SK-N-SH (cell line): ENCODE results near the gene STK25.

Experiments
- FOSL2 ChIP-seq: IDR thresholded peaks from 2 replicates; pipeline ENCODE4 v1.4.0; 2012; ENCODE audit warnings: low read depth, mild to moderate bottlenecking, moderate library complexity, borderline replicate concordance
- FOXM1 ChIP-seq: IDR thresholded peaks from 2 replicates; pipeline ENCODE4 v1.4.0; 2012; ENCODE audit warnings: low read depth, mild to moderate bottlenecking
- GATA2 ChIP-seq: sonication (generic); formaldehyde crosslinking; IDR thresholded peaks from 2 replicates; pipeline ENCODE4 v1.5.0; 2020; ENCODE audit warnings: mild to moderate bottlenecking, missing genetic modification reagents
- MXI1 ChIP-seq: IDR thresholded peaks from 2 replicates; pipeline ENCODE4 v1.6.1; 2012; ENCODE audit warnings: mild to moderate bottlenecking, low read depth, low read length, improper control_type of control experiment
- NFIC ChIP-seq: IDR thresholded peaks from 2 replicates; pipeline ENCODE4 v1.4.0; 2012; ENCODE audit warnings: borderline replicate concordance
- NRF1 ChIP-seq: IDR thresholded peaks from 2 replicates; pipeline ENCODE4 v1.6.1; 2012; ENCODE audit warnings: low read depth, mild to moderate bottlenecking, low read length
- POLR2AphosphoS5 ChIP-seq: IDR thresholded peaks from 2 replicates; pipeline ENCODE4 v1.6.1; 2012; ENCODE audit warnings: low read depth, low read length
- RAD21 ChIP-seq: IDR thresholded peaks from 2 replicates; pipeline ENCODE4 v1.6.1; 2012; ENCODE audit warnings: mild to moderate bottlenecking, low read length
- REST ChIP-seq: IDR thresholded peaks from 2 replicates; pipeline ENCODE4 v1.6.1; 2012; ENCODE audit warnings: mild to moderate bottlenecking, low read depth, low read length, moderate library complexity
- SIN3A ChIP-seq: IDR thresholded peaks from 2 replicates; pipeline ENCODE4 v1.6.1; 2012; ENCODE audit warnings: low read depth, mild to moderate bottlenecking, low read length, moderate library complexity, borderline replicate concordance
- YY1 ChIP-seq: IDR thresholded peaks from 2 replicates; pipeline ENCODE4 v1.4.0; 2012; ENCODE audit warnings: low read depth, mild to moderate bottlenecking
- TF ChIP-seq, protein P1 (sequence below): fragments of 200-600 bp; sonication (generic); IDR thresholded peaks from 2 replicates; pipeline ENCODE4 v1.6.1; 2017; ENCODE audit warnings: antibody characterized with exemption, mild to moderate bottlenecking, moderate library complexity
- TF ChIP-seq, protein P2 (sequence below): fragments of 150-350 bp; IDR thresholded peaks from 2 replicates; pipeline ENCODE4 v1.6.1; 2016; ENCODE audit warnings: mild to moderate bottlenecking, low read depth, low read length

DNA sequence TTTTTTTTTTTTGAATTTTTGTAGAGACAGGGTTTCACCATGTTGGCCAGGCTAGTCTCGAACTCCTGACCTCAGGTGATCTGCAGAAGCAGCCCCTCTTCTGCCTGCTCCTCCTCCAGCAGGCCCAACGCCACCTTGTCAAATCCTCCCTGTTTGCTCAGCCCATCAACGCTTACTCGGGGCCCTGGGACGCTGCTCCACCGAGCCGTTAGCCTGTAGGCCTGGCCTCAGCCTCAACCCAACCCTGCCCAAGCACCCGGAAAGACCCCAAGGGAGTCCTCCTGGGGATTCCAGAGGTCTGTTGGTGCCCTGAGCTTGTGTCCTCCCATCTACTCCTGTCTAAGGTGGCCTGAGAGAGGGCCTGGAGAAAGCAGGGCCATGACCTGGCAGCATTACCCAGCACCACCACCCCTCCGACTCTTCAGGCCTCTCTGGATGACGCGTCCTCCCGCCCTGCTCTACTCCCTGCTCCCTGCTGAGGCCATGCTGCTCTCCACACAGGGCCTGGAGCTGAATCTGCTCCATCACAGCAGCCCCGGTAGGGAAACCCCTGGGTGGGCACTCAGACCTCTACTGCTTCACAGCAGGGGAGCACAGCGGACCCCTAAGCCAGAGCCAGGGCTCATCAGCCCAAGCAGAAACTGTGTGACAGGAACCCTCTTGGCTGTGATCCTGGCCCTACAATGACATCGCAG, 3.2 kb downstream of the STK25 start:
- TF ChIP-seq RAD21, result no peak
- TF ChIP-seq MXI1, result no peak
- TF ChIP-seq POLR2AphosphoS5, result no peak
- TF ChIP-seq, protein P1, sequence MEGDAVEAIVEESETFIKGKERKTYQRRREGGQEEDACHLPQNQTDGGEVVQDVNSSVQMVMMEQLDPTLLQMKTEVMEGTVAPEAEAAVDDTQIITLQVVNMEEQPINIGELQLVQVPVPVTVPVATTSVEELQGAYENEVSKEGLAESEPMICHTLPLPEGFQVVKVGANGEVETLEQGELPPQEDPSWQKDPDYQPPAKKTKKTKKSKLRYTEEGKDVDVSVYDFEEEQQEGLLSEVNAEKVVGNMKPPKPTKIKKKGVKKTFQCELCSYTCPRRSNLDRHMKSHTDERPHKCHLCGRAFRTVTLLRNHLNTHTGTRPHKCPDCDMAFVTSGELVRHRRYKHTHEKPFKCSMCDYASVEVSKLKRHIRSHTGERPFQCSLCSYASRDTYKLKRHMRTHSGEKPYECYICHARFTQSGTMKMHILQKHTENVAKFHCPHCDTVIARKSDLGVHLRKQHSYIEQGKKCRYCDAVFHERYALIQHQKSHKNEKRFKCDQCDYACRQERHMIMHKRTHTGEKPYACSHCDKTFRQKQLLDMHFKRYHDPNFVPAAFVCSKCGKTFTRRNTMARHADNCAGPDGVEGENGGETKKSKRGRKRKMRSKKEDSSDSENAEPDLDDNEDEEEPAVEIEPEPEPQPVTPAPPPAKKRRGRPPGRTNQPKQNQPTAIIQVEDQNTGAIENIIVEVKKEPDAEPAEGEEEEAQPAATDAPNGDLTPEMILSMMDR, result no peak
- no peak for TF ChIP-seq YY1
- TF ChIP-seq NRF1, result no peak
- no peak for TF ChIP-seq SIN3A
- TF ChIP-seq NFIC, result no peak
- TF ChIP-seq, protein P2, sequence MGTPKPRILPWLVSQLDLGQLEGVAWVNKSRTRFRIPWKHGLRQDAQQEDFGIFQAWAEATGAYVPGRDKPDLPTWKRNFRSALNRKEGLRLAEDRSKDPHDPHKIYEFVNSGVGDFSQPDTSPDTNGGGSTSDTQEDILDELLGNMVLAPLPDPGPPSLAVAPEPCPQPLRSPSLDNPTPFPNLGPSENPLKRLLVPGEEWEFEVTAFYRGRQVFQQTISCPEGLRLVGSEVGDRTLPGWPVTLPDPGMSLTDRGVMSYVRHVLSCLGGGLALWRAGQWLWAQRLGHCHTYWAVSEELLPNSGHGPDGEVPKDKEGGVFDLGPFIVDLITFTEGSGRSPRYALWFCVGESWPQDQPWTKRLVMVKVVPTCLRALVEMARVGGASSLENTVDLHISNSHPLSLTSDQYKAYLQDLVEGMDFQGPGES, result no peak
- no peak for TF ChIP-seq REST
- TF ChIP-seq FOXM1, result no peak
- TF ChIP-seq FOSL2, result no peak
- no peak for TF ChIP-seq GATA2 (CRISPR knock-in tag)
